ENCODE measurements around the gene PRUNE2.

- TF ChIP-seq CTCF (IDR thresholded peaks at IDR 0.05), result no peak
- TF ChIP-seq POLR2A (IDR thresholded peaks at IDR 0.05), result no peak
Measured at GRCh38 chr9:76738402-76738801, 167.5 kb downstream of the PRUNE2 start.
